ENCODE data around the gene NTM.

Gene NTM

GRCh38 chr11:131597890-131598289, 227.5 kb downstream of the NTM start:
- no peak overlapping the region for H3K27ac ChIP-seq
- TF ChIP-seq CTCF (conservative IDR thresholded peaks at IDR 0.05) (no peak), ZFX (IDR thresholded peaks at IDR 0.05) (no peak)

DNA sequence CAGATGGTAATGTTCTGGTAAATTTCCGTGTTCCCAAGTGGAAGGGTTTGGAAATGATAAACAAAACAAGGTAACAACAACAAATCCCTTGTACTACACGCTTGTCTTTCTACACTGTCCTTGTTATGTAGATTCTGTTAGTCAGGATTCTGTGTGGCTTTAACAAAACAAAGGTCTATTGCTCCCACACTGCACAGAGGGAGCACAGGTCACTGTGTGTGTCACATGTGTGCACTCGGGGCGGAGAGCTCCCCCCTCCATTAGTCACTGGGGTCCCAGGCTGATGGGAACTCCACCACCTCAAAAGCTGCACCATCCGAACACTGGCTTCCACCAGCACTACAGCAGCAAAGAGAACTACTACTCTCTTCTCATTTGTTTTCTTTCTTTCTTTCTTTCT, 227.9 kb downstream of the NTM start:
- TF ChIP-seq CTCF (conservative IDR thresholded peaks at IDR 0.05) (no peak), ZFX (IDR thresholded peaks at IDR 0.05) (no peak)
- H3K27ac ChIP-seq = no peak overlapping the region

GRCh38 chr11:131599285-131599684, 228.9 kb downstream of the NTM start:
- no peak for TF ChIP-seq ZFX (IDR thresholded peaks at IDR 0.05)
- no peak for TF ChIP-seq CTCF (conservative IDR thresholded peaks at IDR 0.05)
- no peak overlapping the region for H3K27ac ChIP-seq

GRCh38 chr11:131600628-131601027, 230.2 kb downstream of the NTM start:
- TF ChIP-seq ZFX (IDR thresholded peaks at IDR 0.05) (no peak), CTCF (conservative IDR thresholded peaks at IDR 0.05) (no peak)
- H3K27ac ChIP-seq = no peak overlapping the region

- H3K27ac ChIP-seq = no peak overlapping the region
- no peak for TF ChIP-seq CTCF (conservative IDR thresholded peaks at IDR 0.05)
- no peak for TF ChIP-seq ZFX (IDR thresholded peaks at IDR 0.05)
Observed at GRCh38 chr11:131601586-131601985, 231.2 kb downstream of the NTM start.

GRCh38 chr11:131602431-131602830, 232.0 kb downstream of the NTM start:
- no peak for TF ChIP-seq CTCF (conservative IDR thresholded peaks at IDR 0.05)
- H3K27ac ChIP-seq = no peak overlapping the region

GRCh38 chr11:131606811-131607335, 236.5 kb downstream of the NTM start:
- no peak for TF ChIP-seq ZFX (IDR thresholded peaks at IDR 0.05)
- TF ChIP-seq CTCF (conservative IDR thresholded peaks at IDR 0.05) = no peak
- no peak overlapping the region for H3K27ac ChIP-seq

Measured in C4-2B (cell line).